PC-9 (cell line): ENCODE results near the gene ABCA12.

Experiments
- EZH2 ChIP-seq: fragments of 200-600 bp; sonication (generic); IDR thresholded peaks from 2 replicates; pipeline ENCODE4 v1.8.0; 2017; ENCODE audit warnings: antibody characterized with exemption, low read depth
- TF ChIP-seq, protein P1 (sequence below): fragments of 200-600 bp; sonication (generic); conservative IDR thresholded peaks from 2 replicates; pipeline ENCODE4 v1.6.1; 2017; ENCODE audit warnings: mixed run types, antibody characterized with exemption, mild to moderate bottlenecking, moderate library complexity

DNA sequence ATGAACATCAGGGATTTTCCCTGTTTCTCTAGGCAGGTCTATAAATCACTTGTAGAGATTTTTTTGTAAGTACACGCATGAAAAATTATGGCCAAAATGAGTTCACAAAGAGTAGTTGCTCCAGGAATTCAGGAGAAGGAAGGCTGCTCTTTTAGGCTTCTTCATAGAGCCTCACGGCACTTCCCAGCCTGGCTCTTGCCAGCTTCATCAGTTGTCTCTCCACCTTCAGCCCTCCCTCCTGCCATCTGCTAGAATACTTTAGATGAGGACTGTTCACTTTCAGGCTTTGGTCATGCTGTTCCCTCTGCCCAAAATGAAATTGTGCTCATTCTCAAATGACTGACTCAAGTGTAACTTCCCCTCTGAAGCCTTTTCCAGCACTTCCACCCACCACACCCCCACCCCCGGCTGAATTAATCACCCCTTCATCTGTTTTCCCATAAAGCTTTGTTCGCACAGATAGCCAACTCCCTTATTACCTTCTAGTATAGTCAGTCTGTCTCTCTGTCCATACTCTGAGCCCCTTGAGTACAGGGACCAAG lies 1.8 kb upstream of the ABCA12 start:
- TF ChIP-seq, protein P1, sequence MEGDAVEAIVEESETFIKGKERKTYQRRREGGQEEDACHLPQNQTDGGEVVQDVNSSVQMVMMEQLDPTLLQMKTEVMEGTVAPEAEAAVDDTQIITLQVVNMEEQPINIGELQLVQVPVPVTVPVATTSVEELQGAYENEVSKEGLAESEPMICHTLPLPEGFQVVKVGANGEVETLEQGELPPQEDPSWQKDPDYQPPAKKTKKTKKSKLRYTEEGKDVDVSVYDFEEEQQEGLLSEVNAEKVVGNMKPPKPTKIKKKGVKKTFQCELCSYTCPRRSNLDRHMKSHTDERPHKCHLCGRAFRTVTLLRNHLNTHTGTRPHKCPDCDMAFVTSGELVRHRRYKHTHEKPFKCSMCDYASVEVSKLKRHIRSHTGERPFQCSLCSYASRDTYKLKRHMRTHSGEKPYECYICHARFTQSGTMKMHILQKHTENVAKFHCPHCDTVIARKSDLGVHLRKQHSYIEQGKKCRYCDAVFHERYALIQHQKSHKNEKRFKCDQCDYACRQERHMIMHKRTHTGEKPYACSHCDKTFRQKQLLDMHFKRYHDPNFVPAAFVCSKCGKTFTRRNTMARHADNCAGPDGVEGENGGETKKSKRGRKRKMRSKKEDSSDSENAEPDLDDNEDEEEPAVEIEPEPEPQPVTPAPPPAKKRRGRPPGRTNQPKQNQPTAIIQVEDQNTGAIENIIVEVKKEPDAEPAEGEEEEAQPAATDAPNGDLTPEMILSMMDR: no peak
- TF ChIP-seq EZH2: no peak
